Adrenal gland (tissue), 12 donors: ENCODE data around the gene PTPRD. TPM values are rescaled to one million over a fixed set of nuclear protein-coding genes. Genes with fewer than 3 reads are reported as not detected.

Experiments used
- DNase-seq, 7 donors: peaks; one replicate each; pipeline ENCODE4 v3.0.0-alpha.2; 2019 to 2020
- H3K27ac ChIP-seq, 5 donors: fragments of 200-600 bp; sonication (generic) in 4 of 5; 1 replicate in 3 of 5; 2 replicates in 2 of 5; pipeline versions ENCODE4 v1.5.1 to v1.8.0; 2016 to 2020; ENCODE audit warnings: mild to moderate bottlenecking in 1 of 5
- H3K27me3 ChIP-seq: fragments of 200-600 bp; 2 replicates; pipeline ENCODE4 v1.8.0; 2021
- H3K36me3 ChIP-seq, 2 donors: fragments of 200-600 bp; replicated peaks in 1 of 2; 1 replicate in 1 of 2; 2 replicates in 1 of 2; pipeline versions ENCODE4 v1.5.1 to v1.8.0; 2018 to 2022
- H3K4me1 ChIP-seq, 2 donors: fragments of 200-600 bp; replicated peaks in 1 of 2; 1 replicate in 1 of 2; 2 replicates in 1 of 2; pipeline versions ENCODE4 v1.5.1 to v1.8.0; 2018 to 2021
- H3K4me3 ChIP-seq, 4 donors: fragments of 200-600 bp; sonication (generic) in 3 of 4; one replicate each; pipeline ENCODE4 v1.5.1; 2016 to 2018
- H3K9me3 ChIP-seq, 3 donors: fragments of 200-600 bp; sonication (generic) in 1 of 3; replicated peaks in 1 of 3; 1 replicate in 2 of 3; 2 replicates in 1 of 3; pipeline versions ENCODE4 v1.5.1 to v1.8.0; 2016 to 2021
- POLR2A ChIP-seq, 2 donors: fragments of 450-650 bp; IDR thresholded peaks; one replicate each; pipeline ENCODE4 v1.6.1; 2017; ENCODE audit warnings: antibody characterized with exemption in 2 of 2, mild to moderate bottlenecking in 2 of 2, moderate library complexity in 1 of 2
- WGBS, 4 donors: extraction: QIAGEN DNeasy Blood & Tissue Kit in 2 of 4; methylation state at CpG; one replicate each; pipeline versions ENCODE4 v1.1.5 to v1.1.7; 2013 to 2017; 5-methylcytosine and 5-hydroxymethylcytosine counted together
- intact Hi-C, 2 donors: fragments of 100-400 bp; cut with DNase I; formaldehyde crosslinking; loops; one replicate each; pipeline versions ENCODE4 v1.14.1 to v1.15.0; 2022 to 2023
- polyA plus RNA-seq, 3 donors: library from polyadenylated mRNA; stranded (reverse); fragments of 200-250 nt in 2 of 3; fragments of 350-450 nt in 1 of 3; fragmentation: Illumina TruSeq in 1 of 3; extraction: RNeasy Lipid Tissue Mini Kit (QIAGEN cat#74804) in 1 of 3; gene quantifications; one replicate each; pipeline ENCODE4 v1.2.3, GENCODE V29; 2013 to 2014
- total RNA-seq, 9 donors: library from RNA; depleted of rRNA in 4 of 9; stranded (reverse); fragments of >200 nt in 4 of 9; fragments of 120-200 nt in 1 of 9; fragmentation: NEBNext Ultra II Directional in 1 of 9; extraction: Animal tissue kit (Norgen Biotek cat#: 25700) in 1 of 9; gene quantifications; one replicate each; pipeline versions ENCODE4 v1.1.0 to v1.2.4, GENCODE V29; 2013 to 2023
- TF ChIP-seq, protein P1 (sequence below), 6 experiments: fragments of 450-650 bp in 4 of 6; fragments of 200-600 bp in 2 of 6; sonication (generic) in 1 of 6; IDR thresholded peaks; 1 replicate in 5 of 6; 2 replicates in 1 of 6; pipeline versions ENCODE4 v1.5.1 to v1.8.0; 2016 to 2021; ENCODE audit warnings: antibody characterized with exemption in 6 of 6, mild to moderate bottlenecking in 2 of 6, moderate library complexity in 1 of 6
- donor health status: healthy with polysubstance abuse.
- donor health status: Bipolar disorder and iron deficiency.
- donor health status: DM: yes; HTN: yes; CAD: no.
- donor health status: DM: no; HTN: no; CAD: no.
- donor health status: DM: no; HTN: no; CAD: no.
- donor health status: DM: yes; HTN: yes; CAD: no.

PTPRD gene
- total and polyA plus RNA-seq, 12 donors, result 0.61 to 71.2 (median 4.5) TPM

DNA sequence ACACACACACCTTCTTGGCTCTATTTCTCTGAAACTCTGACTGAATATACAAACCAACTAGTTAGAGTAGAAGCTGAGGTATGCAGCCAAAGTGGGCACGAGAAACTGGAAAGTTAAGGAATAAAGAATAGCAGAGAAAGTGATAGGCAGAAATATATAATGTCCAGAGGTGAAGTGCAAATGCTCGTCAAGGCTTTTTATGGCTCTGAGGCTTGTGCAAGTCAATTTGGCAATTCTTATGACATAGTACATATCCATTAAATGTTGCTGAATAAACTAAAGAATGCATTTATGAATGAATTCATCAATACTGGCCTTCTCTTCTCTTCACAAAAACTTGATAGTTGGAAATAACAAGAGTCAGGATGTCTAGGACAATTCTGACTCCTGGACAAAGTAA is 2323.1 kb downstream of the PTPRD start:
- Histone ChIP-seq H3K36me3 (no peaks in the 10 kb centered on the region), H3K27ac (no peak overlapping the region), H3K4me1 (no peaks in the 10 kb centered on the region), H3K9me3 (no peaks in the 10 kb centered on the region), H3K27me3 (no peaks in the 10 kb centered on the region), H3K4me3 (no peak overlapping the region)
- WGBS, 4 donors, result 60 to 83% (median 74%) methylated on average over 2 of the region's 2 CpGs
- no peak for DNase-seq
- intact Hi-C loops, result no loop called here
- TF ChIP-seq POLR2A (IDR thresholded peaks at IDR 0.05), result no peak
- TF ChIP-seq, protein P1, sequence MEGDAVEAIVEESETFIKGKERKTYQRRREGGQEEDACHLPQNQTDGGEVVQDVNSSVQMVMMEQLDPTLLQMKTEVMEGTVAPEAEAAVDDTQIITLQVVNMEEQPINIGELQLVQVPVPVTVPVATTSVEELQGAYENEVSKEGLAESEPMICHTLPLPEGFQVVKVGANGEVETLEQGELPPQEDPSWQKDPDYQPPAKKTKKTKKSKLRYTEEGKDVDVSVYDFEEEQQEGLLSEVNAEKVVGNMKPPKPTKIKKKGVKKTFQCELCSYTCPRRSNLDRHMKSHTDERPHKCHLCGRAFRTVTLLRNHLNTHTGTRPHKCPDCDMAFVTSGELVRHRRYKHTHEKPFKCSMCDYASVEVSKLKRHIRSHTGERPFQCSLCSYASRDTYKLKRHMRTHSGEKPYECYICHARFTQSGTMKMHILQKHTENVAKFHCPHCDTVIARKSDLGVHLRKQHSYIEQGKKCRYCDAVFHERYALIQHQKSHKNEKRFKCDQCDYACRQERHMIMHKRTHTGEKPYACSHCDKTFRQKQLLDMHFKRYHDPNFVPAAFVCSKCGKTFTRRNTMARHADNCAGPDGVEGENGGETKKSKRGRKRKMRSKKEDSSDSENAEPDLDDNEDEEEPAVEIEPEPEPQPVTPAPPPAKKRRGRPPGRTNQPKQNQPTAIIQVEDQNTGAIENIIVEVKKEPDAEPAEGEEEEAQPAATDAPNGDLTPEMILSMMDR (IDR thresholded peaks at IDR 0.05), result no peak

DNA sequence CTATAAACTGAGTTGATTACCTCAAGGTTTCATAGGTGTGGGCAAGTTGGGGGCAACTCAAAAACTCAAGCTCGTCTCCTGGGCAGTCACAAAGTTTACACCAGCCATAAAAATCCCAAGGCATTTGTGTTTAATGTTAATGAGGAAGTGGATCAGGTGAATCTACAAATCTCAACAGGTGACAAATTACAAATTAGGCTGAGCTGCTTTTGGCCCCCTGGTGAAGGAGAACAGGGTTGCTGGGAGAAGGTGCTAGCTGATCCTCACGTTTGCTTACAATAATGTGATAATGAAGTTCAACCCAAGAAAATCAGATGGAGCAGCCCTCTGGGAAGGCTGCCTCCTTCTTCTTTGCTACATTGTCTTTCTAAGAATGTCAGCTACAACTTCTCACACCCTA is 2324.8 kb downstream of the PTPRD start:
- intact Hi-C loops, result no loop called here
- Histone ChIP-seq H3K4me1 (no peaks in the 10 kb centered on the region), H3K27ac (no peak overlapping the region), H3K27me3 (no peaks in the 10 kb centered on the region), H3K36me3 (no peaks in the 10 kb centered on the region), H3K4me3 (no peak overlapping the region), H3K9me3 (no peaks in the 10 kb centered on the region)
- TF ChIP-seq, protein P1 (IDR thresholded peaks at IDR 0.05), result no peak
- no peak for TF ChIP-seq POLR2A (IDR thresholded peaks at IDR 0.05)
- no peak for DNase-seq
- 52 to 64% (median 53%) methylated on average over 2 of the region's 2 CpGs for WGBS, 4 donors

DNA sequence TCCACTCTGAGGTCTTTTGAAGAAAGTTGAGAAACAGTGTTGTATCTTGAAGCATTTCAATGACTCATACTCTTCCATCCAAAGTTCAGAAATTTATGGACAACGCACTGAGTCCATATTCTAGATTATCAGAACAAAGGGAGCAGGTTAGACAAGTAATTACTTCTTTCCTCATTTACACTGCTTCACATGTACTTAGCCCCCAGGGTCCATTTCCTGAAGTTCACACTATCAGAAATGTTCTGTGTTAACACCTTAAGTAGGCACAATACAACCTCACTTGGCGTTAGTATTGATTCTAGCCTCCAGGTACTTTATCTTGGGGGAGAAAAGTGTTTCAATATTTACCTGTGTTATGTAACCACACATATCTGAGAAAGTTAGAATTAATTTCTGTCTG is 2325.3 kb downstream of the PTPRD start:
- no peaks in the 10 kb centered on the region for H3K9me3 ChIP-seq
- WGBS, 4 donors, result 53 to 82% (median 68%) methylated on average over 2 of the region's 2 CpGs
- no peaks in the 10 kb centered on the region for H3K4me1 ChIP-seq
- DNase-seq, result no peak
- TF ChIP-seq POLR2A (IDR thresholded peaks at IDR 0.05), result no peak
- TF ChIP-seq, protein P1 (IDR thresholded peaks at IDR 0.05), result no peak
- no peak overlapping the region for H3K27ac ChIP-seq
- no peaks in the 10 kb centered on the region for H3K27me3 ChIP-seq
- intact Hi-C loops, result no loop called here
- no peaks in the 10 kb centered on the region for H3K36me3 ChIP-seq
- no peak overlapping the region for H3K4me3 ChIP-seq

DNA sequence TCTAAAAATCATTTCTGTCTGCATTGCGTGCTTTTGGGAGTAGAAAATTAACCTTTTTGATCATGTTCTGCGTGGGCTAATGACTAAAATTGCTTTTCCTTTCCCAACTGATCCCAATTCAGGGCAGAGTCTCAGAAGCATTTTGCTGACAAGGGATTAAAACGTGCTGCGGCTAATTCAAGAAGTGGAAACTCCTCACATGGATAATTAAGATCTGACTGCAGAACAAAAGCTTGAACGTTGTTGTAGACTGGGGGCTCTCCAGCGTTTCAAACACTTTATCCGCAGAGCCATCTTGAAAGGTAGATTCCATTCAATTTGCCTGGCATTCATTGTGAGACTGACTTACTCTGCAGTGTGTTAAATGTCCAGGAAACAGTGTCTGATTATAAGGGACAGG is 2327.9 kb downstream of the PTPRD start:
- 49 to 86% (median 72%) methylated on average over 7 of the region's 7 CpGs for WGBS, 4 donors

More for the DNA sequence above, 2327.9 kb downstream of the PTPRD start:
- Histone ChIP-seq H3K27me3 (no peaks in the 10 kb centered on the region), H3K4me1 (no peaks in the 10 kb centered on the region), H3K9me3 (no peaks in the 10 kb centered on the region), H3K27ac (no peak overlapping the region), H3K4me3 (no peak overlapping the region), H3K36me3 (no peaks in the 10 kb centered on the region)
- TF ChIP-seq, protein P1 (IDR thresholded peaks at IDR 0.05), result no peak
- no peak for TF ChIP-seq POLR2A (IDR thresholded peaks at IDR 0.05)
- no peak for DNase-seq
- intact Hi-C loops, result no loop called here
